DLD1 (cell line): ENCODE data around the gene CEP250.
"Not testable (repeated sequence)": the region's sequence is repeated elsewhere in the genome, so short reads cannot be mapped to it uniquely, and the experiment has no call there.

Source experiments
- in situ Hi-C: cut with HindIII; loops from 2 replicates; pipeline ENCODE4 v1.10.0; 2017; ENCODE audit warnings: low sequenced_read_pairs

The CEP250 gene

GRCh38 chr20:35515949-35516645 is 60.7 kb downstream of the CEP250 start:
- in situ Hi-C loops, result no loop called here

DNA sequence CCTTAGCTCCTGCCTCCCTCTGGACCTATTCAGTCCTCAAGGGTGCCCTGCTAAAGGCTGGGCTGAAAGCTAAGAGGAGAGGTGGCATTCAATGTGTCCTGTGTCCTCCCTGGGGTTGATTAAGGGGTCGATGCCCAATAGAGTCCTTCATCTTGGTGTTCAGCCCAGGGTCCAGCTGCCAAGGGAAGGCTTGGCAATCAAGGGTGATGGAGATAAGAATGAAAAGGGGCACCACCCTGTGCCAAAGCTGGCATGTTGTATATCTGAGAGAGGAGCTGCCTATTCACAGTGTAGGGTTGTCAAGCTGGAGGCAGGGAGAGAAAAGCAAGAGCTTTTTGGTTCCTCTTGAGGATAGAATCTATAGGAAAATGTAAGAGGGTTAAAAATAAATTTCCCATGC is 61.7 kb downstream of the CEP250 start:
- in situ Hi-C loops, result no loop called here

DNA sequence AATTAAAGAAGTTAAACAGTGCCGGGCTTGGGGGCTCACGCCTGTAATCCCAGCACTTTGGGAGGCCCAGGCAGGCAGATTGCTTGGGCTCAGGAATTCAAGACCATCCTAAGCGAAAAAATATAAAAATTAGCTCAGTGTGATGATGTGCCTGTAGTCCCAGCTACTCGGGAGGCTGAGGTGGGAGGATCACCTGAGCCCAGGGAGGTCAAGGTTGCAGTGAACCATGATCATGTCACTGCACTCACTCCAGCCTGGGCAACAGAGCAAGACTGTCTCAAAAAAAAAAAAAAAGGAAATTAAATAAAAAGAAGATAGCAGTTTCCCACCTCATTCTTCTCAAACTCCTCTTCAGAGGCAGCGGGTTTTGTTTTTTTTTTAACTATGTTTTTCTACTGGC is 62.4 kb downstream of the CEP250 start:
- in situ Hi-C loops, result not testable (repeated sequence)

GRCh38 chr20:35518955-35519354 is 63.6 kb downstream of the CEP250 start:
- in situ Hi-C loops, result no loop called here

DNA sequence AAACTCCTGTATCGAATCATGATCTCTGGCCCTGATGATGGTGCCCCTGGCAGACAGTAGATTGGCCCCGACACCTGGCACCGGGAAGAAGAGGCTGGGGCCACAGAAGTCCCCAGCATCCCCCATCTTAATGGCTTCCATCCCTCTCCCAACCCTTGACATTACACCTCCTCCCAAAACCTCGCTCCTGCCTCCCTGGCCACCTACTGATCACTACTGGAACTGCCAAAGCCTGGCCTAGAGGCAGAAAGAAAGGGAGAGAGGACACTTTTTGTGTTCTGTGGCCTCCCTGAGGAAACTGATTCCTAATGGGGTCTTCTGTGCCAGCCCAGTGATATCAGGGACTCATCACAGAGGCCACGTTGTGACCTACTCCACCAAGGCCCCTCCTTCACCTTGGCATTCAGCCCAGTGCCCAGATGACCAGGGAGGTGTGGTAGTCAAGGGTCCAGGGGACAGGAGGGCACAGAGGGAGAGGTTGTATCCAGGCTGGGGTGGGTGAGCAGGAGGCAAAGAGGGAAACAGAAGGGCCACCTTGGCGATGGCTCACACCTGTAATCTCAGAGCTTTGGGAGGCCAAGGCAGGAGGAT is 68.0 kb downstream of the CEP250 start:
- in situ Hi-C loops, result no loop called here

- in situ Hi-C loops, result no loop called here
Observed at GRCh38 chr20:35525639-35526038, 70.2 kb downstream of the CEP250 start.

- in situ Hi-C loops, result no loop called here
Observed at GRCh38 chr20:35527122-35527769, 71.8 kb downstream of the CEP250 start.

DNA sequence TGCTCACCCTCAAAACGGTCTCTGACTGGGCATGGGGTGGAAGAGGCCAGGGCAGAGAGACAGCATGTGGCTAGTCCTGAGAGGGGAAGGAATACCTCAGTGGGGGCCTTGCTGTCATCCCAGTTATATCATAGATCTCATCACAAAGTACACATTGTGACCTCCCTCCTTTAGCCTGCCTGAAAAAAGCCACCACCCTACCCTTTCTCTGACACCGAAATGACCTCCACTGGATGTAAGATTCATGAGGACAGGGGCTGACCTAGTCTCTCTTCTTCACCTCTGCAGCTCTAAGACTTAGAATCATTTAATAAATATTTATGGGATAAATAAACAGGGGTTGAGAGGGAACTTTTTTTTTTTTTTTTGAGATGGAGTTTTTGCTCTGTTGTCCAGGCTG is 74.2 kb downstream of the CEP250 start, which contains the start of gene C20orf173:
Gene C20orf173 (minus strand): TSS at position 101 of the 400 bp plus-strand sequence. CDS start 279 bp downstream, outside the sequence.
- in situ Hi-C loops, result no loop called here

DNA sequence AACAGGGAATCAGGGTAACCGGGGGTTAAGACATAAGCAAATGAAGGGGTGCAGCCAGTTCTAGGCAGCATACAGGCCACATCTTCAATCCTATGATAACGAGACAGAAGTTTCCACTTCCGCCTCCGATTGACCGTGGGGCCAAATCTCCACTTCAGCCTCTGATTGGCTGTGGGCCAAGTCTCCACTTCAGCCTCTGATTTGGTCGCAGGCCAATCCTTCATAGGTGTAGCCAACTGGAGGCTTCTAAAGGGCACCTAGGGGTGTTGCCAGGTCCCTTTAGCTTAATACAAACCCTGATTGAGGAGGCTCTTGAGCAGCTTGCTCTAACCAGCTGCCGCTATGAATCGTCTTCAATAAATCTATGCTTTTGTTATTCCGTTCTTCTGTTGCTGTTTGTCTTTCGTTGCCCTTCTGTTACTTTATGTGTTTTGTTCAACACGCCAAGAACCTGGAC is 84.4 kb downstream of the CEP250 start:
- in situ Hi-C loops, result no loop called here

DNA sequence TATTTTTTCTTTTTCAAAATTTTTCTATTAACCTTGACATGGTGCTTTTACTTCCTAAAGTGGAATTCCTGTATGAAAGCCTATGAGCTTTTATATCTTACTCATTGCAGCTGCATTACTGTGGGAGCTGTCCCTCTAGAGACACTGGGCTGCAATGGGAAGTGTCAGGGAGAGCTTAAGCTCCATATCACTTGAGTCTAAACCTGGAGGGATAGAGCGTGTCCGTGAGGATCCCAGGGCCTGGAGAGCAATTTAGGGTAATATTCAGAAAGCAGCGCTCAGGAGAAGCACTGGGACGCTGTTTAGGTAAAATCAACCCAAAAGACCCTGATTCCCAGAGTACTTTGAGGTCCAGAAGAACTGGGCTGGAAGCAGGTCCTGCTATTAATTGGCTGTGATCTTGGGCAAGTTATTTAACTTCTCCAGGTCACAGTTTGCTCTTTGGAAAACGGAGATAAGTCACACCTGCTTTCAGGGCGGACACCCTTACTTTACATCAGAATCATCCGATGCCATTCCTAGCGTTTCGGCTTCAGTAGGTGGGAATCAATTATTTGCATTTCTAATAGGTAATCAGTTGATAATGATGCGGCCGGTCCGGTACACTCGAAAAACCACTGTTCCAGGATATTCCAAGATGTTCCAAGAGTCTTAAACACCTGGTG is 85.9 kb downstream of the CEP250 start:
- in situ Hi-C loops, result no loop called here

DNA sequence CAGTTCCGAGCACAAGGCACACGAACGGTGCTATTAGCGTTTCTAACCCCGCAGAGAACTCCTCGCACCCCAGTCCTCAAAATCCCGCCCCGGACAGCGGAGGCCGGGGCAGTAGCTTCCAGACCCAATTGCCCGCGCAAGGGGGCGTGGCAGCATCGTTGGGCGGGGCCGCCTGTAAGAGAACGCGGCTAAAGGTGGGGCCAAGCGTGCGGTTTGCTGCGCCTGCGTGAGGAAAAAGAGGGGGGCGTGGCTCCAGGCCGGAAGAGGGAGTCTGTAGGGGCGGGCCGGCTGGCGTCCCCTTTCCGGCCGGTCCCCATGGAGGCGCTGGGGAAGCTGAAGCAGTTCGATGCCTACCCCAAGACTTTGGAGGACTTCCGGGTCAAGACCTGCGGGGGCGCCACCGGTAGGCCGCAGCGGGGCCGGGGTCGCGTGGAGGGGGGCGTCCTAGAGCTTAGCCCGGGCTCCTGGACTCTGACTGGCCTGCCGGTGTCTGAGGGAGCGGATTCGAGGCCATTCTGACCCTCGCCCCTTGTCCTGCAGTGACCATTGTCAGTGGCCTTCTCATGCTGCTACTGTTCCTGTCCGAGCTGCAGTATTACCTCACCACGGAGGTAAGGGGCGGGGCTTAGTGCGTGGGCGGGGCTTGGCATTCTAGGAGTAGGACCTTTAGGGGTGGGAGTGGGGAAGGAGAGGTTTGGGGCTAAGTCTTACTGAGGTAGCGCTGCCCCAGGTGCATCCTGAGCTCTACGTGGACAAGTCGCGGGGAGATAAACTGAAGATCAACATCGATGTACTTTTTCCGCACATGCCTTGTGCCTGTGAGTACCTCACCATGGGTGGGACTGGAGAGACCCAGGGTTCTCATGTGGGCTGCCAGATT is 86.6 kb downstream of the CEP250 start, which contains the start of gene ERGIC3:
Gene ERGIC3 (plus strand): TSS at position 296 of the 880 bp plus-strand sequence. CDS start 20 bp downstream, at position 316.
- in situ Hi-C loops, result no loop called here

DNA sequence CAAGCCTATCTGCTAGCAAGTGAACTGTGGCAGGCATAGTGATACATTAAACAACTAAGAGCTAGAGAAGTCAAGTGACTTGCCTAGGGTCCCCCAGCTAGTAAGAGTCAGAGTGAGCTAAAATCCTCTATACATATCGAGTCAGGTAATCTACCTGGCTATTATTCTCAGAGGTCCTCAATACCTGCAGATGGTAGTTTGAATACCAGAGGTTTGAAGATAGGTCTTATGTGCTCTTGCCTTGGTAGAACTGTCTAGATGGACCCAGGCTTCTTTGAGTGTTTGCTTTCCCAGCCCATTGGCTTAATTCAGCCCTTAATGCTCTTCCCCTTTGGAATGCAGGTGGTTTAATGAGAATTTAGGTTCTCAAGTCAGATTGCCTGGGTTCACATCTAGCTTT is 87.6 kb downstream of the CEP250 start:
- in situ Hi-C loops, result no loop called here

GRCh38 chr20:35544436-35544835 is 89.0 kb downstream of the CEP250 start:
- in situ Hi-C loops, result no loop called here

GRCh38 chr20:35544941-35545340 is 89.5 kb downstream of the CEP250 start:
- in situ Hi-C loops, result not testable (repeated sequence)

DNA sequence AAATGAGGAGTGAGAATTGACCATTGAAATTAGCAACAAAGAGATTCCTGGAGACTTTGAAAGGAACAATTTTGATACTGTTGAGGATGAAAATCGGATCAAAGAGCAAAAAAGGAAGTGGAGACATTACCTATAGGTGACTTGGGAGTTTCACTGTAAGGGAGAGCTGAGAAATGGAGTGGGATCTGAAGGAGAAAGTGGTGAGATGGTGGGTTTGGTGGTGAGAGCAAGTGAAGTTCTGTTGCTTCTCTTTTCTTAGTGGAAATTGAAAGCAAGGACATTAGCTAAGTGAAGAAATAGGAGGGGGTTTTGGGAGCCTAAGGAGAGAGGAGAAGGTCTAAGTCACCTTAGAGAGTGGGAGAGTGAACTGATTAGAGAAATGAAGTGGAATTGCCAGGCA is 90.7 kb downstream of the CEP250 start:
- in situ Hi-C loops, result no loop called here

DNA sequence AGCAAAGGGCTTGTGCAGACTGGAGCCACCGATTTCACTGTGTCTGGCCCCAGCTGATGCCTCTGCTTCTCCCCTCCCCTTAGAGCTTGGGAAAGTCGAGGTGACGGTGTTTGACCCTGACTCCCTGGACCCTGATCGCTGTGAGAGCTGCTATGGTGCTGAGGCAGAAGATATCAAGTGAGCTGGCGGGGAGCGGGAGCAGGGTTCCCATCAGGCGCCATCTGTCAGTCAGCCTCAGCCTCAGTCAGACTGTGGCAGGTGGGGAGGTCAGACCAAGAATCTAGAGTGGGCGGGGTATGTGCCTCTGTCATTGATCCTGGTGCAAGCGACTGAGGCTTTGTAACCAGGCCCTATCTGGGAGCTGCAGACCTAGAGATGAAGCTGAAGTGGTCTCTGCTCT is 91.9 kb downstream of the CEP250 start:
- in situ Hi-C loops, result no loop called here

DNA sequence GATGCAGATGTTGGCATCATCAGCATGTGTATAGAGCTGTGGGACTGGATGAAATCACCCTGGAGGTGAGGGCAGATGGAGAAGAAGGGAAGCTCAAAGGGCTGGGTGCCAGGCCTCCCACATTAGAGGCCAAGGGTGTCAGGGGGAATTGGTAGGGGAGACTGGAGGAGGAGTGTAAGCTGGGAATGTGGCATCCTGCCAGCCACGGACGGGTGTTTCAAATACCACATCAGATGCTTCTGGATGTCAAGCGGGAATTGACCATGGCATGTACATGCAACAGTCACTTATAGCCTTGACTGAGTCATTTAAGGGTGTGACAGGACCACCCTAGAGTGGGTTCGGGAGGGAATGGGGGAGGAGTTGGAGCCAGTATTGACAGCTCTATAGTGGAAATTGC is 96.1 kb downstream of the CEP250 start:
- in situ Hi-C loops, result no loop called here

- in situ Hi-C loops, result no loop called here
Observed at GRCh38 chr20:35552914-35553313, 97.5 kb downstream of the CEP250 start.

DNA sequence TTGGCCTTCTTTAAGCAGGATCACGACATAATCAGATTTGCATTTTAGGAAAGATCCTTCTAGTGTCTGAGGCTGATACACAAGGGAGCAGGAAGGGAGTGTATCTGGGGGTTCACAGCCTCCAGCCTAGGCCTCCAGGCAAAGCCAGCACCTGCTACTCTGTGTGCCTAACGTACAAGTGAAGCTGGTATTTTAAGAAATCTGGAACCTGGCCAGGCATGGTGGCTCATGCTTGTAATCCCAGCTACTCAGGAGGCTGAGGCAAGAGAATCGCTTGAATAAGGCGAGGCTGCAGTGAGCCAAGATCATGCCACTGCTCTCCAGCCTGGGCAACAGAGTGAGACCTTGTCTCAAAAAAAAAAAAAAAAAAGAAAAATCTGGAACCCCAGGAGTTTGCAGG is 100.1 kb downstream of the CEP250 start:
- in situ Hi-C loops, result not testable (repeated sequence)

DNA sequence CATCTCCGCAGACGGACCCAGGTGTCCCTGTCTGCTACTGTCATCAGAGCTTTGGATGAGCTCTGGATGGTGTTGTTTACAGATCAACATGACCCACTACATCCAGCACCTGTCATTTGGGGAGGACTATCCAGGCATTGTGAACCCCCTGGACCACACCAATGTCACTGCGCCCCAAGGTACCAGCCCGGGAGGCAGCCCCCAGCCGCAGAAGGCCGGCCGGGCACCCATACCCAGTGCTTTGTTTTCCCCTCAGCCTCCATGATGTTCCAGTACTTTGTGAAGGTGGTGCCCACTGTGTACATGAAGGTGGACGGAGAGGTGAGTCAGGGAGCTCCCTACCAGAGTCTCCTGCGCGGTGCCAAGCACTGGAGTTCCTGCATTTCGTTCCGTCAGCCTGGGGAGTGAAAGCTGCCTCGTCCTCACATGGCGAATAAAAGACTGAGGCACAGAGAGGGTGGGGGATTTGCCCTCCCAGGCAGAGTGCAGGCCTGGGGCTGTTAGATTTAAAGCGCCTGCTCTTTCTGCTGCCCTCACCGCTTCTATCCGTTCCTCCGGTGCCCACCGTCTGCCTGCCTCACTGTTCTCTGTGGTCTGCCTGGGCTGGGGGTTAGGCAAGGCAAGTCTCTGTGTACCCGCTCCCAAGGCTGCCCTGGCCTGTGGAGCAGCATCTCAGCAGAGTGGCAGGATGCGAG is 100.7 kb downstream of the CEP250 start:
- in situ Hi-C loops, result no loop called here
